ENCODE measurements around the gene SMIM41. TPM values are rescaled to one million over a fixed set of nuclear protein-coding genes. Genes with fewer than 3 reads are reported as not detected.

Gene SMIM41
- total and polyA plus RNA-seq, 10 of the 15 experiments (the other 5 are each of a cell fraction or from before 2014, with no cell fraction given): not detected

- no peaks in the 10 kb centered on the region for H3K36me3 ChIP-seq (ENCODE audit: control insufficient read depth in 2 of 2, insufficient read depth in 2 of 2, low read length in 1 of 2)
- in situ Hi-C loops (cut with MboI): loop anchor here (5.0 to 10.0 kb wide), 2 partner anchors 175 to 838 kb away; partner anchors contain the start of gene KRT83
- H3K4me1 ChIP-seq (ENCODE audit: control insufficient read depth, insufficient read depth, low read length): no peaks in the 10 kb centered on the region
- intact Hi-C loops (cut with micrococcal nuclease; ENCODE audit: unreplicated experiment): no loop called here
- no peak for DNase-seq (ENCODE audit: low read depth, low spot score)
- SMC1A ChIA-PET (ENCODE audit: uncharacterized antibody, unreplicated experiment): no interaction called here
- no TSS peak for BruUV-seq (replicated peaks)
- RAD21 ChIA-PET (ENCODE audit: unreplicated experiment): interaction anchor here (1.1 kb wide), 1 partner anchor 26 kb away, joined by 3 read pairs; no protein-coding TSS in a partner anchor
- no peaks in the 10 kb centered on the region for H4K20me1 ChIP-seq (ENCODE audit: control insufficient read depth, insufficient read depth)
- CTCF ChIA-PET: interaction anchor here (0.8 to 2.1 kb wide), 3 partner anchors 124 to 731 kb away, joined by 3 to 6 read pairs (median 4); no protein-coding TSS in a partner anchor
- no peaks in the 10 kb centered on the region for H3K79me2 ChIP-seq (ENCODE audit: control insufficient read depth, insufficient read depth, low read length)
- POLR2A ChIA-PET: no interaction called here
- no peaks in the 10 kb centered on the region for H3K9me3 ChIP-seq (replicated peaks; ENCODE audit: control insufficient read depth, insufficient read depth, low read length)
- H3K27me3 ChIP-seq (replicated peaks in 1 of 2; ENCODE audit: control insufficient read depth in 2 of 2, insufficient read depth in 2 of 2, low read length in 1 of 2): no peaks in the 10 kb centered on the region; a peak in 2 of 4 replicates
- no peak overlapping the region for H3K9ac ChIP-seq (ENCODE audit: control insufficient read depth, insufficient read depth, low read length)
- no peak overlapping the region for H3K27ac ChIP-seq (ENCODE audit: control insufficient read depth, insufficient read depth)
- 52% methylated on average over 5 of the region's 5 CpGs for WGBS (ENCODE audit: insufficient coverage, insufficient replicate concordance, low lambda C conversion rate, missing lambda C conversion rate)
- no peak for TF ChIP-seq WRNIP1 (IDR thresholded peaks at IDR 0.05; ENCODE audit: borderline replicate concordance, low read depth, low read length)
- TF ChIP-seq FOXM1 (IDR thresholded peaks at IDR 0.05; ENCODE audit: low read depth, low read length): no peak
- FAIRE-seq: no peak
- no peak overlapping the region for H2AFZ ChIP-seq (ENCODE audit: control insufficient read depth, low read depth, low read length)
- no peak overlapping the region for H3K4me3 ChIP-seq
- ATAC-seq: no peak
- H3K4me2 ChIP-seq (ENCODE audit: control insufficient read depth, insufficient read depth): no peak overlapping the region
These were observed 70.2 kb downstream of the SMIM41 start for GRCh38 chr12:52149651-52150241.

- in situ Hi-C loops (cut with MboI) (loop anchor here (10.0 kb wide), 1 partner anchor 174 kb away; the partner anchor contains the start of gene KRT83), intact Hi-C loops (cut with micrococcal nuclease; ENCODE audit: unreplicated experiment) (no loop called here)
- Histone ChIP-seq H3K4me1 (ENCODE audit: control insufficient read depth, insufficient read depth, low read length) (no peaks in the 10 kb centered on the region), H3K79me2 (ENCODE audit: control insufficient read depth, insufficient read depth, low read length) (no peaks in the 10 kb centered on the region), H2AFZ (ENCODE audit: control insufficient read depth, low read depth, low read length) (no peak overlapping the region), H3K36me3 (ENCODE audit: control insufficient read depth in 2 of 2, insufficient read depth in 2 of 2, low read length in 1 of 2) (no peaks in the 10 kb centered on the region), H3K9me3 (replicated peaks; ENCODE audit: control insufficient read depth, insufficient read depth, low read length) (no peaks in the 10 kb centered on the region), H3K27me3 (replicated peaks in 1 of 2; ENCODE audit: control insufficient read depth in 2 of 2, insufficient read depth in 2 of 2, low read length in 1 of 2) (no peaks in the 10 kb centered on the region; a peak in 2 of 4 replicates), H3K9ac (ENCODE audit: control insufficient read depth, insufficient read depth, low read length) (no peak overlapping the region), H3K4me2 (ENCODE audit: control insufficient read depth, insufficient read depth) (no peak overlapping the region), H4K20me1 (ENCODE audit: control insufficient read depth, insufficient read depth) (no peaks in the 10 kb centered on the region), H3K27ac (ENCODE audit: control insufficient read depth, insufficient read depth) (no peak overlapping the region), H3K4me3 (no peak overlapping the region)
- ChIA-PET SMC1A (ENCODE audit: uncharacterized antibody, unreplicated experiment) (no interaction called here), POLR2A (no interaction called here), CTCF (no interaction called here), RAD21 (ENCODE audit: unreplicated experiment) (interaction anchor here (0.6 kb wide), 1 partner anchor 127 kb away, joined by 3 read pairs; no protein-coding TSS in a partner anchor)
- DNase-seq (ENCODE audit: low read depth, low spot score) (no peak), FAIRE-seq (no peak), ATAC-seq (no peak)
- WGBS (ENCODE audit: insufficient coverage, insufficient replicate concordance, low lambda C conversion rate, missing lambda C conversion rate): 60% methylated on average over 10 of the region's 10 CpGs
- BruUV-seq (replicated peaks): no TSS peak
- TF ChIP-seq NFXL1 (IDR thresholded peaks at IDR 0.05; ENCODE audit: borderline replicate concordance): no peak
- no peak for TF ChIP-seq BACH1 (IDR thresholded peaks at IDR 0.05; ENCODE audit: borderline replicate concordance)
- TF ChIP-seq ZBTB11 (CRISPR knock-in tag; IDR thresholded peaks at IDR 0.05): no peak
- TF ChIP-seq DPF2 (IDR thresholded peaks at IDR 0.05): no peak
- no peak for TF ChIP-seq NFYA (IDR thresholded peaks at IDR 0.05; ENCODE audit: borderline replicate concordance, low read depth, low read length)
- TF ChIP-seq RUNX3 (IDR thresholded peaks at IDR 0.05; ENCODE audit: low read length): no peak
- no peak for TF ChIP-seq SREBF2 (IDR thresholded peaks at IDR 0.05; ENCODE audit: low read length)
These were observed 71.8 kb downstream of the SMIM41 start for GRCh38 chr12:52151153-52151836.
